CD4-positive, alpha-beta memory T cell (primary cell): ENCODE results near the gene SLC1A1. TPM values are rescaled to one million over a fixed set of nuclear protein-coding genes. Genes with fewer than 3 reads are reported as not detected.

Experiments
- CTCF ChIA-PET: fragments of 350-600 bp; sonication (Branson Sonifier 250); formaldehyde crosslinking; loops from one replicate; lab custom pipeline; 2021; ENCODE audit warnings: inconsistent platforms; ENCODE audit not compliant: partially characterized antibody; lab: Charles Lee
- POLR2A ChIA-PET: fragments of 350-600 bp; sonication (Branson Sonifier 250); formaldehyde crosslinking; loops from one replicate; lab custom pipeline; 2021; ENCODE audit not compliant: partially characterized antibody; lab: Charles Lee
- DNase-seq, 5 donors: peaks; one replicate each; pipeline versions ENCODE4 v3.0.0 to v3.0.0-alpha.2; 2020 to 2022; ENCODE audit warnings: mixed read lengths in 1 of 5
- H3K27ac ChIP-seq: one replicate; pipeline ENCODE4 v1.7.0; 2013; ENCODE audit warnings: low read depth, low read length
- H3K27me3 ChIP-seq: 2 replicates; pipeline ENCODE4 v1.7.0; 2013; ENCODE audit warnings: mild to moderate bottlenecking, low read length, moderate library complexity; ENCODE audit not compliant: insufficient read depth
- H3K36me3 ChIP-seq: 2 replicates; pipeline ENCODE4 v1.7.0; 2013; ENCODE audit warnings: mild to moderate bottlenecking, low read length, moderate library complexity; ENCODE audit not compliant: insufficient read depth
- H3K4me1 ChIP-seq: 2 replicates; pipeline ENCODE4 v1.7.0; 2013; ENCODE audit warnings: mild to moderate bottlenecking, low read length, moderate library complexity; ENCODE audit not compliant: insufficient read depth
- H3K4me3 ChIP-seq, 2 donors: one replicate each; pipeline ENCODE4 v1.7.0; 2013; ENCODE audit warnings: low read length in 2 of 2, mild to moderate bottlenecking in 1 of 2
- H3K9me3 ChIP-seq, 2 donors: one replicate each; pipeline ENCODE4 v1.7.0; 2013; ENCODE audit warnings: low read length in 2 of 2, control low read depth in 1 of 2; ENCODE audit not compliant: control insufficient read depth in 1 of 2
- H3K27ac Mint-ChIP-seq, 7 donors: one replicate each; pipeline ENCODE4 v1.8.0; 2020 to 2021; ENCODE audit warnings: mixed read lengths in 7 of 7, mild to moderate bottlenecking in 6 of 7, inconsistent platforms in 3 of 7, moderate library complexity in 3 of 7
- H3K27me3 Mint-ChIP-seq, 2 donors: one replicate each; pipeline ENCODE4 v1.8.0; 2020 to 2021; ENCODE audit warnings: mixed read lengths in 2 of 2
- H3K36me3 Mint-ChIP-seq, 2 donors: one replicate each; pipeline ENCODE4 v1.8.0; 2020 to 2021; ENCODE audit warnings: mixed read lengths in 2 of 2, inconsistent platforms in 1 of 2, mild to moderate bottlenecking in 1 of 2
- H3K4me1 Mint-ChIP-seq, 4 donors: one replicate each; pipeline ENCODE4 v1.8.0; 2020 to 2021; ENCODE audit warnings: mixed read lengths in 4 of 4, mild to moderate bottlenecking in 1 of 4
- H3K4me3 Mint-ChIP-seq, 8 donors: one replicate each; pipeline ENCODE4 v1.8.0; 2020 to 2021; ENCODE audit warnings: mixed read lengths in 8 of 8, mild to moderate bottlenecking in 7 of 8, moderate library complexity in 6 of 8, inconsistent platforms in 3 of 8
- H3K9me3 Mint-ChIP-seq, 8 donors: one replicate each; pipeline ENCODE4 v1.8.0; 2020 to 2021; ENCODE audit warnings: mixed read lengths in 8 of 8, mild to moderate bottlenecking in 5 of 8, inconsistent platforms in 3 of 8, moderate library complexity in 1 of 8
- intact Hi-C: fragments of 100-400 bp; cut with micrococcal nuclease; formaldehyde crosslinking; loops from one replicate; pipeline ENCODE4 v1.15.1; 2023
- polyA plus RNA-seq, 2 donors: library from polyadenylated mRNA; unstranded; fragments of 300-500 nt; fragmentation: Illumina TruSeq; gene quantifications; one replicate each; pipeline ENCODE4 v1.2.3, GENCODE V29; 2021
- total RNA-seq, 2 experiments: library from RNA; stranded (reverse); gene quantifications; one replicate each; pipeline ENCODE4 v1.2.3, GENCODE V29; 2021

Gene SLC1A1
- total and polyA plus RNA-seq, 4 experiments from 2014 or later: 0.25 to 1.00 (median 0.52) TPM; not detected in 1

DNA sequence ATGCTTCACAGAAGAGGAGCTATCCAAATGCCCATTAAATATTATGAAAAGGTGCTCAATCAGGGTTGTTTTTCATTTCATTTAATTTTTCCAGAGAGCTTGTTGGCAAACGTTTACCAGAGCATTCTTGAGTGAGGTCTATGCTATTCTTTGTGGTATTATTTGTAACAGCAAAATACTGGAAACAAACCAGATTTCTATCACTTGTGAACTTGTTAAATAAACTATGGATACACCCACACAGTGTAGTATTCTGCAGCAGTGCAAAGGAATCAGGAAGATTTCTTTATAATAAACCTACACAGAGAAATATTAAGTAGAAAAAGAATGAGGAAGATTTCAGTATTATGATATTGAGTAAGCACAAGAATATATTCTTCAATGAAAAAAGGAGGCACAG is 15.0 kb upstream of the SLC1A1 start:
- POLR2A ChIA-PET: no interaction called here

GRCh38 chr9:4486176-4486575 is 4.1 kb upstream of the SLC1A1 start:
- peaks cover 0 to 8% of the 10 kb centered on the region in 2 donors for H3K27me3 Mint-ChIP-seq
- Histone ChIP-seq H3K27me3 (peaks cover 5% of the 10 kb centered on the region), H3K4me3 (no peak overlapping the region), H3K27ac (no peak overlapping the region), H3K4me1 (peaks cover 13% of the 10 kb centered on the region), H3K9me3 (no peaks in the 10 kb centered on the region), H3K36me3 (no peaks in the 10 kb centered on the region)
- CTCF ChIA-PET: no interaction called here
- H3K27ac Mint-ChIP-seq: no peak overlapping the region
- POLR2A ChIA-PET: no interaction called here
- no peaks in the 10 kb centered on the region for H3K9me3 Mint-ChIP-seq
- H3K36me3 Mint-ChIP-seq: no peaks in the 10 kb centered on the region
- DNase-seq: peak in 1 of 5 donors; percentile 11
- peaks cover 8 to 21% (median 13%) of the 10 kb centered on the region in 4 donors for H3K4me1 Mint-ChIP-seq
- peak overlapping the region in 3 of 8 donors; percentile 4 to 19 (median 4) for H3K4me3 Mint-ChIP-seq
- intact Hi-C loops: no loop called here

More for the DNA sequence above, 15.0 kb upstream of the SLC1A1 start:
- Mint-ChIP-seq H3K4me1 (no peaks in the 10 kb centered on the region), H3K36me3 (no peaks in the 10 kb centered on the region), H3K27me3 (peaks cover 0 to 3% of the 10 kb centered on the region in 2 donors), H3K4me3 (no peak overlapping the region), H3K9me3 (peaks cover 0 to 10% (median 4%) of the 10 kb centered on the region in 8 donors), H3K27ac (no peak overlapping the region)
- Histone ChIP-seq H3K27me3 (no peaks in the 10 kb centered on the region), H3K9me3 (no peaks in the 10 kb centered on the region), H3K4me3 (no peak overlapping the region), H3K4me1 (no peaks in the 10 kb centered on the region), H3K36me3 (no peaks in the 10 kb centered on the region), H3K27ac (no peak overlapping the region)
- no peak for DNase-seq
- intact Hi-C loops: no loop called here
- CTCF ChIA-PET: no interaction called here

DNA sequence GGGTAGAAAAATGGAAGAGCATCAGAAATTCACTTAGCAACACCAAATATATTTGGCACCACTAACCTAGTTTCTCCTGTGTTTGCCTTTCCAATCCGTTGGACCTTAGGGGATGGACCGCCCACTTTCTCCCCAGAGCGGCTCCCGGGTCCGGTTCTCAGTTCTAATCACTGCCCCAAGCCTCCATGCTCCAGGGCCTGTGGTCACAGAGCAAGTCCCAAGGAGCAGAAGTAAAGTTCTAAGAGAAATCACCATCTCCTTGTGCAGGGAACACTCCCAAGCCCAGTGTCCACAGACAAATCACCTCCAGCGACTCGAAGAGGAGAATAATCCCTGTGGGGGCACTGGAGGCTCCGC is 728 bp upstream of the SLC1A1 start:
- DNase-seq: no peak
- no peaks in the 10 kb centered on the region for H3K36me3 ChIP-seq
- no peaks in the 10 kb centered on the region for H3K9me3 Mint-ChIP-seq
- intact Hi-C loops: no loop called here
- POLR2A ChIA-PET: no interaction called here
- H3K4me3 Mint-ChIP-seq: peak overlapping the region; percentile 39 to 90 (median 75)
- peaks cover 19% of the 10 kb centered on the region for H3K4me1 ChIP-seq
- peaks cover 12 to 31% (median 22%) of the 10 kb centered on the region in 4 donors for H3K4me1 Mint-ChIP-seq
- peaks cover 20% of the 10 kb centered on the region for H3K27me3 ChIP-seq
- CTCF ChIA-PET: no interaction called here
- H3K4me3 ChIP-seq: no peak overlapping the region
- no peaks in the 10 kb centered on the region for H3K9me3 ChIP-seq
- no peak overlapping the region for H3K27ac Mint-ChIP-seq
- peaks cover 13 to 20% of the 10 kb centered on the region in 2 donors for H3K27me3 Mint-ChIP-seq
- no peaks in the 10 kb centered on the region for H3K36me3 Mint-ChIP-seq
- H3K27ac ChIP-seq: no peak overlapping the region

DNA sequence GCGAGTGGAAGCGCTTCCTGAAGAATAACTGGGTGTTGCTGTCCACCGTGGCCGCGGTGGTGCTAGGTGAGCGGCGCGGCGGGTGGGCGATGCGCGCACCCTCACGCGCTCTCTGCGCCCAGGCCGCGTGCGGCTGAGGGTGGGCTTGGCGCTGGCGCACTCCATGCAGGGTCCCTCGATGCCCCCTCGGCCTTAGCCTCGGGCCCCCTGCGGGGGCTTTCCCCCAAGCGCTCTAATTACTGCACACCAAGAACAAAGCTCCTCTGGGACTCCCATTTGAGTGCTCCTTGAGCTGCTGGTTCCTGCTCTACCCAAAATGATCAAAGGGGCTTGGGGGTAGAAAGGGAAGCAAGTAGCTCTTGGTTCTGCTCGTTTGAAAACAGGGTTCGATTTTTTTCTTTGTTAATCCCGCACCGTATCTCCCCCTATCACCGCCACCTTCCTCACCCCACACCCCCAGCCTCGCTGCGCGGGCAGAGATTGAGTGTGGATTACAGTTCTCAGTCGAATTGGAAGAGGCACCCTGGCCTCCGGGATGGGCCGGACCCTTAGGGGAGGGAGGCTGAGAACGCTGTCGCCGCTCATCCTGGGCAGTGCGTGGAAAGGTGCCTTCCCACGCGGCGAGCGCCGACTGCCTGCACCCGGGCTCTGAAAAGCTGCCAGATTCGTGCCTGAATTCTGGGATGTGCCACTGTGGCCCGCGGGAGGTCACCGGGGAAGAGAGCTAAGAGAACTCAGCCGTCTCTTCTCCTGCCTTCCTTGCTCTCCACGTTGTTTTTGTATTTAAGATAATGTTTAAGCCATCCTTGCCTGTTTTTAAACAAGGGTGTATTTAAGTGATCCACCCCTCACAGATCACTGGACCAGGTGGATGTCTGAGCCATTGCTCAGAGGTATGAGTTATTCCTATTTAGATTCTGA is 697 bp downstream of the SLC1A1 start:
- intact Hi-C loops: loop anchor here (10.0 kb wide), 1 partner anchor 144 kb away; no protein-coding TSS in a partner anchor

GRCh38 chr9:4491626-4491975 is 1.3 kb downstream of the SLC1A1 start:
- Mint-ChIP-seq H3K9me3 (no peaks in the 10 kb centered on the region), H3K27ac (peak overlapping the region in 1 of 7 donors; percentile 66), H3K4me3 (peak overlapping the region; percentile 69 to 93 (median 86)), H3K36me3 (no peaks in the 10 kb centered on the region), H3K4me1 (peaks cover 7 to 26% (median 18%) of the 10 kb centered on the region in 4 donors), H3K27me3 (peaks cover 22 to 25% of the 10 kb centered on the region in 2 donors)
- ChIA-PET POLR2A (no interaction called here), CTCF (interaction anchor here (0.6 kb wide), 1 partner anchor 1258 kb away, joined by 3 read pairs; no protein-coding TSS in a partner anchor)
- DNase-seq: no peak
- H3K9me3 ChIP-seq: no peaks in the 10 kb centered on the region
- intact Hi-C loops: loop anchor here (10.0 kb wide), 1 partner anchor 143 kb away; no protein-coding TSS in a partner anchor
- H3K27ac ChIP-seq: no peak overlapping the region
- no peak overlapping the region for H3K4me3 ChIP-seq
- no peaks in the 10 kb centered on the region for H3K36me3 ChIP-seq
- H3K27me3 ChIP-seq: peaks cover 20% of the 10 kb centered on the region
- peaks cover 19% of the 10 kb centered on the region for H3K4me1 ChIP-seq

More for the DNA sequence above, 697 bp downstream of the SLC1A1 start:
- Histone ChIP-seq H3K36me3 (no peaks in the 10 kb centered on the region), H3K4me1 (peaks cover 19% of the 10 kb centered on the region), H3K27me3 (peaks cover 20% of the 10 kb centered on the region), H3K4me3 (peak overlapping the region in 1 of 2 donors; percentile 38), H3K9me3 (no peaks in the 10 kb centered on the region), H3K27ac (no peak overlapping the region)
- peak overlapping the region in 2 of 7 donors; percentile 66 to 68 for H3K27ac Mint-ChIP-seq
- H3K4me3 Mint-ChIP-seq: peak overlapping the region; percentile 69 to 93 (median 86)
- no peaks in the 10 kb centered on the region for H3K9me3 Mint-ChIP-seq
- peak in 1 of 5 donors; percentile 7 for DNase-seq
- CTCF ChIA-PET: interaction anchor here (0.6 kb wide), 1 partner anchor 1258 kb away, joined by 3 read pairs; no protein-coding TSS in a partner anchor
- peaks cover 20 to 25% of the 10 kb centered on the region in 2 donors for H3K27me3 Mint-ChIP-seq
- POLR2A ChIA-PET: no interaction called here
- peaks cover 12 to 31% (median 22%) of the 10 kb centered on the region in 4 donors for H3K4me1 Mint-ChIP-seq
- no peaks in the 10 kb centered on the region for H3K36me3 Mint-ChIP-seq

GRCh38 chr9:4494332-4494731 is 4.1 kb downstream of the SLC1A1 start:
- no peak overlapping the region for H3K27ac ChIP-seq
- intact Hi-C loops: loop anchor here (10.0 kb wide), 1 partner anchor 140 kb away; no protein-coding TSS in a partner anchor
- Mint-ChIP-seq H3K27me3 (peaks cover 24 to 25% of the 10 kb centered on the region in 2 donors), H3K27ac (no peak overlapping the region), H3K4me3 (no peak overlapping the region), H3K4me1 (peaks cover 7 to 29% (median 16%) of the 10 kb centered on the region in 4 donors), H3K9me3 (no peaks in the 10 kb centered on the region), H3K36me3 (no peaks in the 10 kb centered on the region)
- H3K4me3 ChIP-seq: no peak overlapping the region
- no peaks in the 10 kb centered on the region for H3K36me3 ChIP-seq
- no peaks in the 10 kb centered on the region for H3K9me3 ChIP-seq
- ChIA-PET POLR2A (no interaction called here), CTCF (no interaction called here)
- DNase-seq: no peak
- H3K4me1 ChIP-seq: peaks cover 19% of the 10 kb centered on the region
- peaks cover 20% of the 10 kb centered on the region for H3K27me3 ChIP-seq

DNA sequence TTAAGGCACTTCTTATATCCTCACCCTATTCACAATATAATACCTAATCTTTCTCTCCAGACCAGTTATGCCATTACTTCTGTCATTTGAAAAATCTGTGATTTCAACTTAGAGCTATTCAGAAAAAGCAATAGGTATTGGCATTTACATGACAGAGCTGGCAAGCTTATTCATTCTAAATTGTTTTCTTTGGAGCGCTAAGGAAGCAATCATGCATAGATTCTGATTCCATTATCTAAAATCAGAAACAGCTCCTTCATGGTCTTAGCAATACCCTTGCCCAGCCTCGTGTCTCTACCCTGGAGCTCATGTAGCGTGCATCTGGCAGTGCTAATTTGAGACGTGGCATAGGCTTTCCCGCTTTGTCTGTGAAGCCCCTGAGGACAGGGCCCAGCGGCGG is 4.5 kb downstream of the SLC1A1 start:
- CTCF ChIA-PET: no interaction called here
- POLR2A ChIA-PET: no interaction called here
- intact Hi-C loops: loop anchor here (10.0 kb wide), 1 partner anchor 140 kb away; no protein-coding TSS in a partner anchor

More for the DNA sequence above, 4.5 kb downstream of the SLC1A1 start:
- DNase-seq: no peak
- Mint-ChIP-seq H3K9me3 (no peaks in the 10 kb centered on the region), H3K4me3 (no peak overlapping the region), H3K36me3 (no peaks in the 10 kb centered on the region), H3K27me3 (peaks cover 25% of the 10 kb centered on the region in 2 donors), H3K4me1 (peaks cover 7 to 24% (median 16%) of the 10 kb centered on the region in 4 donors), H3K27ac (no peak overlapping the region)
- no peak overlapping the region for H3K4me3 ChIP-seq
- H3K36me3 ChIP-seq: no peaks in the 10 kb centered on the region
- no peak overlapping the region for H3K27ac ChIP-seq
- peaks cover 15% of the 10 kb centered on the region for H3K4me1 ChIP-seq
- peaks cover 20% of the 10 kb centered on the region for H3K27me3 ChIP-seq
- H3K9me3 ChIP-seq: no peaks in the 10 kb centered on the region
